SH-SY5Y (cell line): Measurements from ENCODE around the gene TRIM17.

Experiments
- GATA2 ChIP-seq: IDR thresholded peaks from 2 replicates; pipeline ENCODE4 v1.6.1; 2011; ENCODE audit warnings: mild to moderate bottlenecking, low read depth, low read length
- GATA3 ChIP-seq: IDR thresholded peaks from 2 replicates; pipeline ENCODE4 v1.6.1; 2011; ENCODE audit warnings: low read depth, mild to moderate bottlenecking, low read length, moderate library complexity

DNA sequence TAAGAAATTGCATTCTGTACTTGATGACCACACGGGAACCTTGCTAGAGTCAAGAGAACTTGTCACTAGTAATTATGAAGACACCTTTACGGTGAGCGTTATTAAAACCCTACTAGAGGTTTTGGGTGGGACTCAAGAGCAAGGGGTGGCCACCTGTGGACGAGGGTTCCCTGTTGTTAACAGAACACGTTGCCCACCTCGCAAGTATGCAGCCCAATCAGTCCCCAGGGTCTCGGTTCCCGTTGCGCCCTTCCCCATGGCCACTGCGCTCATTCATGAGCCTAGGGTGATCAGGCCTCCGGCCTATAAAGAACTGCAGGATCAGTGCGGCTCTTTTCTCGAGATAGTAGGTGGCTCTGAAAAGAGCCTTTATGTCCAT is 40.3 kb upstream of the TRIM17 start:
- TF ChIP-seq GATA3 = no peak
- TF ChIP-seq GATA2 = no peak
